NCI-H2196 (cell line): ENCODE measurements around the gene ZNF619.

Experiments used
- DNase-seq: peaks from one replicate; lab custom pipeline; 2025; ENCODE audit not compliant: unreplicated experiment; lab: John Stamatoyannopoulos, UW

ZNF619 gene

GRCh38 chr3:40464339-40465110 is 12.4 kb upstream of the ZNF619 start:
- no peak for DNase-seq

- DNase-seq = no peak
These were observed 11.9 kb upstream of the ZNF619 start for GRCh38 chr3:40465111-40465407.

- no peak for DNase-seq
These were observed 11.5 kb upstream of the ZNF619 start for GRCh38 chr3:40465456-40465855.

DNA sequence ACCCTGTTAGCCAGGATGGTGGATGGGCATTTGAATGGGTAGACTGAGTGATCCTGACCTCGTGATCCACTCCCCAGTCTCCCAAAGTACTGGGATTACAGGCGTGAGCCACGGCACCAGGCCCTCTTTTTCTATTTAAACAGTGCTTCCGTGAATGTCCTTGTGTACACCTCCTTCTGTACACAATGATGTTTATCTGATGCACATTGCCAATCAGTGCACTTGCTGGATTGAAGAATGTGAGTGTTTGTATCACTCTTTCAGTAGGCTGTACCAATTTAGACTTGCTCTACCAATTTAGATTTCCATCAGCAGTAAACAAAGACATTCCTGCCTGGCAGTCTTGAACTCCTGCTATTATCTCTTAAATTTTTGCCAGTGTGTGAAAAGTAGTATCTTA is 8.9 kb upstream of the ZNF619 start:
- no peak for DNase-seq

DNA sequence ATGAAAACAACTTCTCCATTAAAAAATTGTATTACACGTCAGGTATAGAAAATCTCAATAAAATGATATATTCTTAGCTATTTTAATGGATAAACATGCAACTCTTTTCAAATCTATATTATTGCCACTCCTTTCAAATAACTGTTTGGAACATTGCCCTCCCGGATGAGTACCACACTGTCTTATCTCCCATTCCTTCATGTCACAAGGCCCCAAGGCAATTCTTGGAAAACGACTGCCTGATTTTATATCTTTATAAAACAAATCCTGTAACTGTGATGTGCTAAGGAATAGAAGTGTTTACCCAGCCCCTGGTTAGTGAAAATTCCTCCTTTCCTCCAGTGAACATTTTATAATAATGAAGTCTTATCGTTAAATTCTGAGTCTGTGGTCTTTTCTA is 6.2 kb upstream of the ZNF619 start:
- no peak for DNase-seq

- no peak for DNase-seq
These were observed 744 bp downstream of the ZNF619 start for GRCh38 chr3:40477666-40478065.

DNA sequence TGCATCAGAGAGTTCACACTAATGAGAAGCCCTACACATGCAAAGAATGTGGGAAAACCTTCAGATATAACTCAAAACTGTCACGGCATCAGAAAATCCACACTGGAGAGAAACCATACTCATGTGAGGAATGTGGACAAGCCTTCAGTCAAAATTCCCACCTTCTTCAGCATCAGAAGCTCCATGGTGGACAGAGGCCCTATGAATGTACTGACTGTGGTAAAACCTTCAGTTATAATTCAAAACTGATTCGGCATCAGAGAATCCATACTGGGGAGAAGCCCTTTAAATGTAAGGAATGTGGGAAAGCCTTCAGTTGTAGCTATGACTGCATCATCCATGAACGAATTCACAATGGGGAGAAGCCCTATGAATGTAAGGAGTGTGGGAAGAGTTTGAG is 10.2 kb downstream of the ZNF619 start:
- DNase-seq = no peak

DNA sequence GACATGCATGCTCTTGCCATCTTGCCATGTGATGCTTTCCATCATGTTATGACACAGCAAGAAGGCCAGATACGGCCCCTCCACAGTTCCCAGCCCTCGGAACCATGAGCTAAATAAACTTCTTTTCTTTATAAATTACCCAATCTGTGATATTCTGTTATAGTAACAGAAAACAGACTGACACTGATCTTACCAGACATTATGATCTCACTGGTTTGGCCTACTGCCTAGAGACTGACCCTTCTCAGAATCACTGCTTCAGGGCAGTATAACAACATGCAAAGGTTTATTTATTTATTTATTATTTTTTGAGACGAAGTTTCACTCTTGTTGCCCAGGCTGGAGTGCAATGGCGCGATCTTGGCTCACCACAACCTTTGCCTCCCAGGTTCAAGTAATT is 14.0 kb downstream of the ZNF619 start:
- DNase-seq = no peak

DNA sequence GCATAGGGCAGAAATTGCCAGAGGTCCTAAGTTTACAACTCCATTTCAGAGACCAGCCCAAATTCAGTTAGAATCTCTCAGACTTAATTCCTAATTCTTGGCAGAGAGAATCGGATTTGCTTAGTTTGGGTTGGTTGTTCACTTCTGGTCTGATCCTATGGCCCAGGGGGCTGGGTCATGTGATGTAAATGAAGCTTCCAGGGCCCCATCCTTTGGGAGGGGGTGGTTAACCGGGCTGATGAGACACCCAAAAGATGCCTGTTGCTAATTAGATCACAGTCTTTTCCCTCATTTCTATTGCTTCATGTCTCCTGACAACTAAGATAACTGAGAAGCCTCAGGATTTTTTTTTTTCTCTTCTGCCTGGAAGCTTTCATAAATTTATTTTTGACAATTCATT is 17.8 kb downstream of the ZNF619 start:
- DNase-seq = no peak

- DNase-seq = no peak
These were observed 20.4 kb downstream of the ZNF619 start for GRCh38 chr3:40497288-40497687.

DNA sequence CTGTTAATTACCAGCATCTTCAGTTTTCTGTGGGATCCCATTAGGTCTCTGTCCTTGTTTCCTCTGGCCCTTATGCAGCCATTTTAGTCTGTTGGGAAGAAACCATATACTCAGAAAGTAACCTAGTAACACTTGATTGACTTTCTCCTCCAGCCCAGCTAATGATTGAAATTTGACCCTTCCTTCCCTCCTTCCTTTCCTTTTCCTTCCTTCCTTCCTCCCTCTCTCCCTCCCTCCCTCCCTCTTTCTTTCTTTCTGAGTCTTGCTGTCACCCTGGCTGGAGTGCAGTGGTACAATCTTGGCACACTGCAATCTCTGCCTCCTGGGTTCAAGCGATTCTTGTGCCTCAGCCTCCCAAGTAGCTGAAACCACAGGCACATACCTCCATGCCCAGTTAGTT is 23.0 kb downstream of the ZNF619 start:
- DNase-seq = no peak

DNA sequence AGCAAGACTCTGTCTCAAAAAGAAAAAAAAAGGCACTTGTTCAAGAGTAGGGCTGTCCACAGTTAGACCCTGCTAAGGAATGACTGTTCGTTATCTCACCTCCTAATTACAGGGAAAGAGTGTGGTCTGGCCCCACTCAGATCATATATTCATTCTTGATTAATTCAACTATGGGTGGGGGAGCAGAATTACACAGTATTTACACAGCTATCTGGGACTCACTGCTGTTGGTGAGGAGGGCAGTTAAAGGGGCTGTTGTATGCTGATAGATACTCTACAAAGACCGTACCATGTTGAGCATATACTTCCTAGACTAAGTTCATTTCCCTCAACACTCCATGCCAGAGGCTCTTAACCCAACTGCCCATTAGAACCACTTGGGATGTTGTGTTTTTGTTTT is 25.1 kb downstream of the ZNF619 start:
- DNase-seq = no peak

- no peak for DNase-seq
These were observed 27.9 kb downstream of the ZNF619 start for GRCh38 chr3:40504636-40505430.

- DNase-seq = peak; percentile 79
These were observed 28.9 kb downstream of the ZNF619 start, which contains the start of gene ZNF620 for GRCh38 chr3:40505599-40506462. ZNF620 (plus strand) TSS chr3:40506039; CDS start chr3:40506353, 314 bp downstream.

DNA sequence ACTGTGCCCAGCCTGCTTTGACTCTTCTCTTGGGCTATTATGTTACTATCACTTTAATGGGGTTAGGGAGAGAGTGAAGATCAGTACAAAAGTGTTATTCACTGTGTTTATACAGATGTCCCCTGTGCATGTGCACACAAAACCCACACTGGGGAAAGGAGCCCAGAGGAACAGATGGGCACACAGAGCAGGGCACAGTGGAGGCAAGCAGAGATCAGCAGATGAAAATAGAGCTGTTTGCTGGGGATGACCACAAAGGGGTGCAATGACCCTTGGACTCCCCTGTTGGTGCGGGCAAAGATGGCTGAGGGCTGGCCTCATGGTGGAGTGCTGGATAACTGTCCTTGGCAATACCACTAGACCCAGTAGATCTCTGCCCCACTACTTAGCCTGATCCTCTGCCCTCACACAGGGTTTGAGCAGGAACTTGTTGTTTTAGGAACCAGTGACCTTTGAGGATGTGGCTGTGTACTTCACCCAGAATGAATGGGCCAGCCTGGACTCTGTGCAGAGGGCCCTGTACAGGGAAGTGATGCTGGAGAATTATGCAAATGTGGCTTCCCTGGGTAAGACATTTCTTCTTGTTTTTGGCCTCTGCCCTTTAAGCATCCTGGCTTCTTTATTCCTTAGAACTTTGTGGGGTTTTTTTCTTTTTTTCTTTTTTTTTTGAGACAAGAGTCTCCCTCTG is 34.3 kb downstream of the ZNF619 start:
- no peak for DNase-seq

DNA sequence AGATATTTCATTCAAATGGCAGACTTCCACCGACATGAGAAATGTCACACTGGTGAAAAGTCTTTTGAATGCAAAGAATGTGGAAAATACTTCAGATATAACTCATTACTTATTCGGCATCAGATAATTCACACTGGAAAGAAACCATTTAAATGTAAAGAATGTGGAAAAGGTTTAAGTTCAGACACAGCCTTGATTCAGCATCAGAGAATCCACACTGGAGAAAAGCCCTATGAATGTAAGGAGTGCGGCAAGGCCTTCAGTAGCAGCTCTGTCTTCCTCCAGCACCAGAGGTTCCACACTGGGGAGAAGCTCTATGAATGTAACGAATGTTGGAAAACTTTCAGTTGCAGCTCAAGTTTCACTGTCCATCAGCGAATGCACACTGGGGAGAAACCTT is 39.3 kb downstream of the ZNF619 start:
- DNase-seq = no peak

GRCh38 chr3:40518067-40518466 is 41.1 kb downstream of the ZNF619 start:
- DNase-seq = no peak

- no peak for DNase-seq
These were observed 41.9 kb downstream of the ZNF619 start for GRCh38 chr3:40518848-40519247.

DNA sequence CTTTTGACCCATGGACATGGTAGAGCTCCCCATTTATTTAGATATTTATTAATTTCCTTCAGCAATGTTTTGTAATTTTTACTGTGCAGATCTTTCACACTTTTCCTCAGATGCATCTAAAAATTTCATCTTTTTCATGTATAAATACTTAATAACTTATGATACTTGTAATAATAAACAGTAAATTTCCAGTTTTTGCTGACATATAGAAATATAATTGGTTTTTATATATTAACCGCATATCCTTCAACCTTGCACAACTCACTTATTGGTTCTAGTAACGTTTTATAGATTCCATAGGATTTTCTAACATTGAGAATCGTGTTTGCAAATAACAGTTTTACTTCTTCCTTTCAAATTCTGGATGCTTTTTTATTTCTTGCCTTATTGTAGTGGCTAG is 44.3 kb downstream of the ZNF619 start:
- DNase-seq = no peak

GRCh38 chr3:40523781-40524180 is 46.9 kb downstream of the ZNF619 start:
- DNase-seq = peak; percentile 2

- no peak for DNase-seq
These were observed 47.3 kb downstream of the ZNF619 start for GRCh38 chr3:40524222-40524567.
